ENCODE data around the gene LAMA2. TPM values are rescaled to one million over a fixed set of nuclear protein-coding genes. Genes with fewer than 3 reads are reported as not detected.

Gene LAMA2
- polyA plus RNA-seq, 3 donors, result not detected

DNA sequence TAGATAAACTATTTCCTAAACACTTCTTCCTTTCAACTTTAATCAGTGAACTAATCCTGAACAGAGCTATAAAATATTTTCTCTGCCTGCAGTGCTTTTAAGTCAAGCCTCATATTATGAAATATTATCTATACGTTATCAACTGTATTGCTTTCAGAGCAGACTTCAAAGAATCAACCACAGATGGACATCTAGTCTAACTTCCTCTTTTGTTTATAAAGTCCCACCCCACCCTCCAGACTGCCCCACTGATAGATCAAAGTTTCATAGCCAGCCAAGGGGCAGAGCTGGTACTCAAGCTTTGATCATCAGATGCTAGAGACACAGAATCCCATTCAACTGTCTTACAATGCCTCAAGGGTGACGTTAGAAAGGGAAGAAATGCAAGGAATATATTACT, 308.3 kb downstream of the LAMA2 start:
- Mint-ChIP-seq H3K9me3 (peaks cover 0 to 2% (median 0%) of the 10 kb centered on the region in 7 donors), H3K4me3 (no peak overlapping the region), H3K27me3 (ENCODE audit: low read depth in 3 of 3) (no peaks in the 10 kb centered on the region), H3K4me1 (no peaks in the 10 kb centered on the region), H3K27ac (no peak overlapping the region), H3K36me3 (no peaks in the 10 kb centered on the region)
- Histone ChIP-seq H3K27me3 (ENCODE audit: control insufficient read depth in 2 of 2, insufficient read depth in 2 of 2, low read length in 2 of 2) (no peaks in the 10 kb centered on the region), H3K9me3 (replicated peaks in 1 of 2; ENCODE audit: control insufficient read depth in 1 of 2, insufficient read depth in 1 of 2, low read length in 2 of 2) (no peaks in the 10 kb centered on the region), H3K79me2 (ENCODE audit: insufficient read depth, low read length) (no peaks in the 10 kb centered on the region), H3K9ac (ENCODE audit: insufficient read depth, low read length, poor library complexity, severe bottlenecking) (no peak overlapping the region), H3K4me1 (ENCODE audit: control insufficient read depth in 1 of 2, insufficient read depth in 2 of 2, low read length in 2 of 2) (no peaks in the 10 kb centered on the region), H3K36me3 (replicated peaks in 1 of 2; ENCODE audit: control insufficient read depth in 1 of 2, insufficient read depth in 2 of 2, low read length in 2 of 2) (no peaks in the 10 kb centered on the region), H3K4me3 (replicated peaks in 1 of 3; ENCODE audit: low read depth in 2 of 3, low read length in 3 of 3) (no peak overlapping the region), H3K4me2 (replicated peaks; ENCODE audit: extremely low read depth, low read length, poor library complexity, severe bottlenecking) (no peak overlapping the region), H2AFZ (ENCODE audit: insufficient read depth, low read depth, low read length, poor library complexity, severe bottlenecking) (no peak overlapping the region), H3K27ac (ENCODE audit: low read depth in 1 of 2, low read length in 2 of 2) (no peak overlapping the region), H4K20me1 (ENCODE audit: insufficient read depth, low read length) (no peaks in the 10 kb centered on the region)
- WGBS (ENCODE audit: insufficient coverage), result no CpG with 5 or more reads among the region's 2 CpGs
- TF ChIP-seq, protein P1, sequence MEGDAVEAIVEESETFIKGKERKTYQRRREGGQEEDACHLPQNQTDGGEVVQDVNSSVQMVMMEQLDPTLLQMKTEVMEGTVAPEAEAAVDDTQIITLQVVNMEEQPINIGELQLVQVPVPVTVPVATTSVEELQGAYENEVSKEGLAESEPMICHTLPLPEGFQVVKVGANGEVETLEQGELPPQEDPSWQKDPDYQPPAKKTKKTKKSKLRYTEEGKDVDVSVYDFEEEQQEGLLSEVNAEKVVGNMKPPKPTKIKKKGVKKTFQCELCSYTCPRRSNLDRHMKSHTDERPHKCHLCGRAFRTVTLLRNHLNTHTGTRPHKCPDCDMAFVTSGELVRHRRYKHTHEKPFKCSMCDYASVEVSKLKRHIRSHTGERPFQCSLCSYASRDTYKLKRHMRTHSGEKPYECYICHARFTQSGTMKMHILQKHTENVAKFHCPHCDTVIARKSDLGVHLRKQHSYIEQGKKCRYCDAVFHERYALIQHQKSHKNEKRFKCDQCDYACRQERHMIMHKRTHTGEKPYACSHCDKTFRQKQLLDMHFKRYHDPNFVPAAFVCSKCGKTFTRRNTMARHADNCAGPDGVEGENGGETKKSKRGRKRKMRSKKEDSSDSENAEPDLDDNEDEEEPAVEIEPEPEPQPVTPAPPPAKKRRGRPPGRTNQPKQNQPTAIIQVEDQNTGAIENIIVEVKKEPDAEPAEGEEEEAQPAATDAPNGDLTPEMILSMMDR (IDR thresholded peaks at IDR 0.05), result no peak
- intact Hi-C loops (cut with micrococcal nuclease), result no loop called here
- no peak for DNase-seq

DNA sequence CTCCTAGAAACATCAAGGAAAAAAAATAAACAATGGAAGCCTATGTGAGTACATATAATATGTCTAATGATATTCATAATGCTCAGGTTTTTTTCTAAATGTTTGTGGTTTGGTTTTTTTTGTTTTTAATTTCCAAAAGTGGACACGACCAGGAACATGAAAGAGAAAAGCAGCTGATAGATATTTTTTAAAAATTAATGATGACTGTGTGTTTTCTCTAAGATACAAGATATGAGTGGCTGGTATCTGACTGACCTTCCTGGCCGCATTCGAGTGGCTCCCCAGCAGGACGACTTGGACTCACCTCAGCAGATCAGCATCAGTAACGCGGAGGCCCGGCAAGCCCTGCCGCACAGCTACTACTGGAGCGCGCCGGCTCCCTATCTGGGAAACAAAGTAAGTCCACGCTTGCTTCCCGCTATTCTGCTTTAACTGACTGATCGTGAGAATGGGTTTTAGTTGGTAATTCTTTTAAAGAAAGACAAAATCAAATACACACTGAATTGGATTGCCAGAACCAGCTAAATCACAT, 309.6 kb downstream of the LAMA2 start:
- H3K27ac Mint-ChIP-seq, result no peak overlapping the region
- H3K4me3 Mint-ChIP-seq, result no peak overlapping the region
- no peak overlapping the region for H2AFZ ChIP-seq (ENCODE audit: insufficient read depth, low read depth, low read length, poor library complexity, severe bottlenecking)
- no peaks in the 10 kb centered on the region for H3K79me2 ChIP-seq (ENCODE audit: insufficient read depth, low read length)
- no peaks in the 10 kb centered on the region for H3K27me3 Mint-ChIP-seq (ENCODE audit: low read depth in 3 of 3)
- H3K36me3 Mint-ChIP-seq, result no peaks in the 10 kb centered on the region
- no peak overlapping the region for H3K4me2 ChIP-seq (replicated peaks; ENCODE audit: extremely low read depth, low read length, poor library complexity, severe bottlenecking)
- TF ChIP-seq, protein P1 (IDR thresholded peaks at IDR 0.05), result no peak
- H3K4me1 Mint-ChIP-seq, result no peaks in the 10 kb centered on the region
- H3K36me3 ChIP-seq (replicated peaks in 1 of 2; ENCODE audit: control insufficient read depth in 1 of 2, insufficient read depth in 2 of 2, low read length in 2 of 2), result no peaks in the 10 kb centered on the region
- DNase-seq, result no peak
- H4K20me1 ChIP-seq (ENCODE audit: insufficient read depth, low read length), result no peaks in the 10 kb centered on the region
- peaks cover 0 to 2% (median 0%) of the 10 kb centered on the region in 7 donors for H3K9me3 Mint-ChIP-seq
- H3K9me3 ChIP-seq (replicated peaks in 1 of 2; ENCODE audit: control insufficient read depth in 1 of 2, insufficient read depth in 1 of 2, low read length in 2 of 2), result no peaks in the 10 kb centered on the region
- intact Hi-C loops (cut with micrococcal nuclease), result no loop called here
- no peak overlapping the region for H3K9ac ChIP-seq (ENCODE audit: insufficient read depth, low read length, poor library complexity, severe bottlenecking)
- no peaks in the 10 kb centered on the region for H3K4me1 ChIP-seq (ENCODE audit: control insufficient read depth in 1 of 2, insufficient read depth in 2 of 2, low read length in 2 of 2)
- H3K27ac ChIP-seq (ENCODE audit: low read depth in 1 of 2, low read length in 2 of 2), result no peak overlapping the region
- 95% methylated on average over 6 of the region's 14 CpGs for WGBS (ENCODE audit: insufficient coverage)
- no peaks in the 10 kb centered on the region for H3K27me3 ChIP-seq (ENCODE audit: control insufficient read depth in 2 of 2, insufficient read depth in 2 of 2, low read length in 2 of 2)
- H3K4me3 ChIP-seq (replicated peaks in 1 of 3; ENCODE audit: low read depth in 2 of 3, low read length in 3 of 3), result no peak overlapping the region
